ENCODE measurements around the gene SMURF1. TPM values are rescaled to one million over a fixed set of nuclear protein-coding genes. Genes with fewer than 3 reads are reported as not detected.
"Not testable (repeated sequence)": the region's sequence is repeated elsewhere in the genome, so short reads cannot be mapped to it uniquely, and the experiment has no call there.

The SMURF1 gene
- total RNA-seq, result 13.5 TPM

- DNase-seq (ENCODE audit: low spot score), result peak; percentile 76
- peak; percentile 76 for ATAC-seq
These were observed at the start of gene SMURF1 for GRCh38 chr7:99143853-99144672. Gene SMURF1, minus strand, starts transcription at chr7:99144108. Its CDS starts 328 bp downstream, at chr7:99143780.

GRCh38 chr7:99191869-99192596, 48.1 kb upstream of the SMURF1 start:
- no peak for DNase-seq (ENCODE audit: low spot score)
- ATAC-seq, result no peak

GRCh38 chr7:99190359-99191009, 46.6 kb upstream of the SMURF1 start:
- DNase-seq (ENCODE audit: low spot score), result peak; percentile 91
- ATAC-seq, result peak; percentile 95

GRCh38 chr7:99189222-99189621, 45.3 kb upstream of the SMURF1 start:
- ATAC-seq (no peak), DNase-seq (ENCODE audit: low spot score) (no peak)

GRCh38 chr7:99188221-99188620, 44.3 kb upstream of the SMURF1 start:
- ATAC-seq (no peak), DNase-seq (ENCODE audit: low spot score) (no peak)

GRCh38 chr7:99184532-99185218, 40.8 kb upstream of the SMURF1 start:
- DNase-seq (ENCODE audit: low spot score) (no peak), ATAC-seq (no peak)

- DNase-seq (ENCODE audit: low spot score), result no peak
- ATAC-seq, result no peak
These were observed 36.3 kb upstream of the SMURF1 start for GRCh38 chr7:99180067-99180650.

GRCh38 chr7:99177165-99177564, 33.3 kb upstream of the SMURF1 start:
- DNase-seq (ENCODE audit: low spot score) (no peak), ATAC-seq (no peak)

GRCh38 chr7:99173787-99174186, 29.9 kb upstream of the SMURF1 start:
- DNase-seq (ENCODE audit: low spot score), result peak; percentile 82
- ATAC-seq, result peak; percentile 59

- ATAC-seq, result peak; percentile 17
These were observed 27.8 kb upstream of the SMURF1 start for GRCh38 chr7:99171731-99172130.

GRCh38 chr7:99170730-99171074, 26.8 kb upstream of the SMURF1 start:
- DNase-seq (ENCODE audit: low spot score) (peak; percentile 79), ATAC-seq (peak; percentile 82)

More at GRCh38 chr7:99171731-99172130, 27.8 kb upstream of the SMURF1 start:
- no peak for DNase-seq (ENCODE audit: low spot score)

- ATAC-seq (peak; percentile 18), DNase-seq (ENCODE audit: low spot score) (no peak)
These were observed 26.3 kb upstream of the SMURF1 start for GRCh38 chr7:99170065-99170729.

GRCh38 chr7:99167072-99167471, 23.2 kb upstream of the SMURF1 start:
- DNase-seq (ENCODE audit: low spot score) (no peak), ATAC-seq (no peak)

GRCh38 chr7:99165816-99166215, 21.9 kb upstream of the SMURF1 start:
- no peak for ATAC-seq
- DNase-seq (ENCODE audit: low spot score), result no peak

- not testable (repeated sequence) for ATAC-seq; DNase-seq (ENCODE audit: low spot score)
These were observed 19.8 kb upstream of the SMURF1 start for GRCh38 chr7:99163669-99164068.

GRCh38 chr7:99156649-99157048, 12.7 kb upstream of the SMURF1 start:
- ATAC-seq, result no peak
- no peak for DNase-seq (ENCODE audit: low spot score)

GRCh38 chr7:99155211-99155610, 11.3 kb upstream of the SMURF1 start:
- no peak for ATAC-seq
- no peak for DNase-seq (ENCODE audit: low spot score)

- DNase-seq (ENCODE audit: low spot score) (no peak), ATAC-seq (no peak)
These were observed 3.1 kb upstream of the SMURF1 start for GRCh38 chr7:99146979-99147378.

- ATAC-seq (peak; percentile 1), DNase-seq (ENCODE audit: low spot score) (no peak)
These were observed 421 bp downstream of the SMURF1 start for GRCh38 chr7:99143521-99143852.

Data from left lobe of liver (tissue), 2 donors.